GM23338 (cell line): ENCODE results near the gene NUP205. TPM values are rescaled to one million over a fixed set of nuclear protein-coding genes. Genes with fewer than 3 reads are reported as not detected.

ENCODE experiments used
- ATAC-seq: fragments of 200-7000 bp; cut with Tn5 transposase; 3 replicates; pipeline ENCODE4 v1.9.1; 2020
- DNase-seq: peaks from one replicate; pipeline ENCODE4 v3.0.0-alpha.2; 2015; ENCODE audit warnings: low spot score
- H2AFZ ChIP-seq: fragments of 200-600 bp; sonication (generic); 2 replicates; pipeline ENCODE4 v1.8.0; 2016; ENCODE audit warnings: antibody characterized with exemption, mild to moderate bottlenecking, moderate library complexity
- H3F3A ChIP-seq: fragments of 200-600 bp; sonication (generic); replicated peaks from 2 replicates; pipeline ENCODE4 v1.8.0; 2017; ENCODE audit warnings: antibody characterized with exemption, mixed run types, low read depth
- H3K27ac ChIP-seq: fragments of 200-600 bp; sonication (generic); 2 replicates; pipeline ENCODE4 v1.6.1; 2016; ENCODE audit warnings: low read depth
- H3K27me3 ChIP-seq: fragments of 200-600 bp; sonication (generic); 2 replicates; pipeline ENCODE4 v1.8.0; 2016; ENCODE audit warnings: mild to moderate bottlenecking, mixed run types, moderate library complexity; ENCODE audit not compliant: insufficient read depth
- H3K36me3 ChIP-seq: fragments of 200-600 bp; sonication (generic); 2 replicates; pipeline ENCODE4 v1.8.0; 2016; ENCODE audit warnings: mild to moderate bottlenecking; ENCODE audit not compliant: insufficient read depth
- H3K4me1 ChIP-seq: fragments of 200-600 bp; sonication (generic); 2 replicates; pipeline ENCODE4 v1.8.0; 2016; ENCODE audit warnings: mild to moderate bottlenecking, moderate library complexity; ENCODE audit not compliant: insufficient read depth
- H3K4me2 ChIP-seq: fragments of 200-600 bp; sonication (generic); 2 replicates; pipeline ENCODE4 v1.7.1; 2017; ENCODE audit warnings: mixed run types
- H3K4me3 ChIP-seq: fragments of 200-600 bp; sonication (generic); 2 replicates; pipeline ENCODE4 v1.6.1; 2016; ENCODE audit warnings: mixed run types
- H3K79me2 ChIP-seq: fragments of 200-600 bp; sonication (generic); replicated peaks from 2 replicates; pipeline ENCODE4 v1.8.0; 2017; ENCODE audit warnings: mild to moderate bottlenecking; ENCODE audit not compliant: insufficient read depth
- H3K9me2 ChIP-seq: fragments of 200-600 bp; sonication (generic); 2 replicates; pipeline ENCODE4 v1.8.0; 2017; ENCODE audit not compliant: insufficient read depth
- H4K20me1 ChIP-seq: fragments of 200-600 bp; sonication (generic); replicated peaks from 2 replicates; pipeline ENCODE4 v1.8.0; 2017; ENCODE audit warnings: mild to moderate bottlenecking; ENCODE audit not compliant: insufficient read depth
- H3K27ac Mint-ChIP-seq: 2 replicates; pipeline ENCODE4 v1.8.0; 2020; ENCODE audit warnings: inconsistent platforms, mild to moderate bottlenecking, moderate library complexity, mixed read lengths
- H3K27me3 Mint-ChIP-seq: 3 replicates; pipeline ENCODE4 v1.8.0; 2022; ENCODE audit warnings: low read depth, mild to moderate bottlenecking, moderate library complexity, mixed read lengths, inconsistent platforms; ENCODE audit not compliant: insufficient read depth, poor library complexity
- H3K36me3 Mint-ChIP-seq: 3 replicates; pipeline ENCODE4 v1.8.0; 2021; ENCODE audit warnings: low read depth, mild to moderate bottlenecking, inconsistent platforms, moderate library complexity, mixed read lengths
- H3K4me1 Mint-ChIP-seq: 3 replicates; pipeline ENCODE4 v1.8.0; 2020; ENCODE audit warnings: mild to moderate bottlenecking, inconsistent platforms, mixed read lengths
- H3K4me3 Mint-ChIP-seq: 3 replicates; pipeline ENCODE4 v1.8.0; 2021; ENCODE audit warnings: moderate library complexity, mild to moderate bottlenecking, inconsistent platforms, mixed read lengths
- H3K9me3 Mint-ChIP-seq: 3 replicates; pipeline ENCODE4 v1.8.0; 2020; ENCODE audit warnings: moderate library complexity, mild to moderate bottlenecking, inconsistent platforms, mixed read lengths
- CREB1 ChIP-seq: fragments of 250-450 bp; sonication (Bioruptor Pico); IDR thresholded peaks from 2 replicates; pipeline ENCODE4 v1.5.0; 2020; ENCODE audit warnings: low read depth, mild to moderate bottlenecking, moderate library complexity
- CTCF ChIP-seq, 2 experiments: fragments of 200-600 bp in 1 of 2; sonication (generic) in 1 of 2; conservative IDR thresholded peaks; 2 replicates each; pipeline versions ENCODE4 v1.5.1 to v1.6.1; 2016 to 2017; ENCODE audit warnings: antibody characterized with exemption in 2 of 2, low read depth in 2 of 2, mild to moderate bottlenecking in 2 of 2, moderate library complexity in 1 of 2
- ETS1 ChIP-seq: IDR thresholded peaks from 2 replicates; pipeline ENCODE4 v1.6.1; 2016; ENCODE audit warnings: antibody characterized with exemption
- EZH2 ChIP-seq: fragments of 200-600 bp; sonication (generic); IDR thresholded peaks from one replicate; pipeline ENCODE4 v1.8.0; 2017; ENCODE audit warnings: antibody characterized with exemption, mild to moderate bottlenecking, low read depth; ENCODE audit not compliant: unreplicated experiment
- EZH2phosphoT487 ChIP-seq: fragments of 200-600 bp; sonication (generic); IDR thresholded peaks from one replicate; pipeline ENCODE4 v1.8.1; 2018; ENCODE audit warnings: antibody characterized with exemption; ENCODE audit not compliant: unreplicated experiment
- JUNB ChIP-seq: IDR thresholded peaks from one replicate; pipeline ENCODE4 v1.6.1; 2016; ENCODE audit warnings: antibody characterized with exemption; ENCODE audit not compliant: unreplicated experiment
- NANOG ChIP-seq: IDR thresholded peaks from 2 replicates; pipeline ENCODE4 v1.6.1; 2016; ENCODE audit warnings: antibody characterized with exemption, borderline replicate concordance
- POLR2AphosphoS5 ChIP-seq: IDR thresholded peaks from 2 replicates; pipeline ENCODE4 v1.6.1; 2016; ENCODE audit warnings: antibody characterized with exemption, low read depth
- REST ChIP-seq: IDR thresholded peaks from one replicate; pipeline ENCODE4 v1.6.1; 2018; ENCODE audit warnings: antibody characterized with exemption; ENCODE audit not compliant: unreplicated experiment
- STAT1 ChIP-seq: IDR thresholded peaks from one replicate; pipeline ENCODE4 v1.6.1; 2016; ENCODE audit warnings: antibody characterized with exemption; ENCODE audit not compliant: unreplicated experiment
- ZNF114 ChIP-seq: fragments of 250-450 bp; sonication (Bioruptor Pico); IDR thresholded peaks from 2 replicates; pipeline ENCODE4 v1.5.0; 2020; ENCODE audit warnings: mild to moderate bottlenecking, moderate library complexity
- ZNF331 ChIP-seq: fragments of 250-450 bp; sonication (Bioruptor Pico); IDR thresholded peaks from 2 replicates; pipeline ENCODE4 v1.5.0; 2020; ENCODE audit warnings: low read depth, mild to moderate bottlenecking, moderate library complexity
- ZNF462 ChIP-seq: fragments of 250-450 bp; sonication (Bioruptor Pico); IDR thresholded peaks from 2 replicates; pipeline ENCODE4 v1.5.0; 2020; ENCODE audit warnings: mild to moderate bottlenecking, moderate library complexity
- polyA plus RNA-seq: library from polyadenylated mRNA; unstranded; fragments of >200 nt; fragmentation: Nextera tagmentation; extraction: Ambion mirVana; gene quantifications from 2 replicates; pipeline ENCODE4 v1.2.1, GENCODE V29; 2016
- total RNA-seq: library from RNA; depleted of rRNA; stranded (reverse); fragments of >200 nt; shearing (Covaris generic); gene quantifications from 2 replicates; pipeline ENCODE4 v1.2.3, GENCODE V29; 2014

The NUP205 gene
- total and polyA plus RNA-seq, 2 experiments from 2014 or later = 150 to 212 TPM

DNA sequence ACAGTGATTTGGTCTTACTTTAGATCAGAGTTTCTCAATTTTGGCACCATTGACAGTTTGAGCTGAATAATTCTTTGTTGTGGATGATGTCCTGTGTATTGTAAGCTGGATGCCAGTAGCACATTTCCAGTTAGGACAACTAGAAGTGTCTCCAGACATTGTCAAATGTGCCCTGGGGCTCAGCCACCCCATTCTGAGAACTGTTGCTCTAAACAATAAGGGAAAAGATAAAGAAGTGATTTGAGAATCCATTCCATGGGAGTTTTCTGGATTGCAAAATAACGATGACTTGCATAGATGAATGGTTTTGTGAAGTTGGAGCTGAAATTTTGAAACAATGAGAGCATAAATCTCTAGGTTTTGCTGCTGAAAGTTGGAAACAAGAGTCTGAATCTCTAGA is 44.6 kb downstream of the NUP205 start:
- no peak for TF ChIP-seq ZNF462
- no peak for TF ChIP-seq JUNB
- TF ChIP-seq REST = no peak
- TF ChIP-seq ZNF114 = no peak
- no peak for TF ChIP-seq STAT1
- TF ChIP-seq POLR2AphosphoS5 = no peak
- no peak for TF ChIP-seq CTCF (conservative IDR thresholded peaks at IDR 0.05; ENCODE audit: low read depth in 2 of 2)
- no peak for TF ChIP-seq CREB1 (CRISPR knock-in tag)
- TF ChIP-seq EZH2phosphoT487 = no peak
- TF ChIP-seq NANOG = no peak
- no peak for TF ChIP-seq EZH2
- TF ChIP-seq ZNF331 (CRISPR knock-in tag) = no peak
- TF ChIP-seq ETS1 = no peak
- Mint-ChIP-seq H3K27ac (no peak overlapping the region), H3K27me3 (peaks cover 2% of the 10 kb centered on the region), H3K9me3 (no peaks in the 10 kb centered on the region), H3K4me3 (no peak overlapping the region), H3K36me3 (peaks cover 93% of the 10 kb centered on the region), H3K4me1 (no peaks in the 10 kb centered on the region)
- H3K4me2 ChIP-seq = no peak overlapping the region
- H3K4me3 ChIP-seq = no peak overlapping the region
- ATAC-seq (no peak), DNase-seq (no peak)
- H2AFZ ChIP-seq = no peak overlapping the region
- H3K79me2 ChIP-seq = no peaks in the 10 kb centered on the region; the same call in 1 of the 2 replicates
- H3K27me3 ChIP-seq = no peaks in the 10 kb centered on the region
- H3K9me2 ChIP-seq = no peaks in the 10 kb centered on the region
- peaks cover 88% of the 10 kb centered on the region for H3K36me3 ChIP-seq
- H4K20me1 ChIP-seq = peaks cover 10% of the 10 kb centered on the region
- H3K27ac ChIP-seq = no peak overlapping the region
- H3K4me1 ChIP-seq = no peaks in the 10 kb centered on the region
- H3F3A ChIP-seq = no peaks in the 10 kb centered on the region; the same call in 1 of the 2 replicates
